ENCODE measurements around the gene USP46. TPM values are rescaled to one million over a fixed set of nuclear protein-coding genes. Genes with fewer than 3 reads are reported as not detected.

The USP46 gene
- total RNA-seq, 2 experiments from 2014 or later, result 3.8 to 4.6 TPM

- Mint-ChIP-seq H3K9me3 (ENCODE audit: insufficient read depth) (no peaks in the 10 kb centered on the region), H3K4me3 (no peak overlapping the region), H3K27ac (no peak overlapping the region), H3K36me3 (ENCODE audit: low read depth) (no peaks in the 10 kb centered on the region), H3K4me1 (ENCODE audit: low read depth) (peaks cover 4% of the 10 kb centered on the region), H3K27me3 (ENCODE audit: low read depth) (no peaks in the 10 kb centered on the region)
- no peak for DNase-seq
- POLR2A ChIA-PET, result no interaction called here
- no peak for ATAC-seq
- CTCF ChIA-PET, result no interaction called here
Measured at GRCh38 chr4:52635560-52635959, 23.5 kb downstream of the USP46 start.

GRCh38 chr4:52635130-52635529 lies 24.0 kb downstream of the USP46 start:
- no peak overlapping the region for H3K27ac Mint-ChIP-seq
- no peaks in the 10 kb centered on the region for H3K36me3 Mint-ChIP-seq (ENCODE audit: low read depth)
- H3K4me3 Mint-ChIP-seq, result no peak overlapping the region
- H3K9me3 Mint-ChIP-seq (ENCODE audit: insufficient read depth), result no peaks in the 10 kb centered on the region
- peaks cover 4% of the 10 kb centered on the region for H3K4me1 Mint-ChIP-seq (ENCODE audit: low read depth)
- ChIA-PET POLR2A (no interaction called here), CTCF (no interaction called here)
- H3K27me3 Mint-ChIP-seq (ENCODE audit: low read depth), result no peaks in the 10 kb centered on the region
- no peak for ATAC-seq
- DNase-seq, result no peak

GRCh38 chr4:52633846-52634245 lies 25.3 kb downstream of the USP46 start:
- ChIA-PET POLR2A (no interaction called here), CTCF (no interaction called here)
- Mint-ChIP-seq H3K4me1 (ENCODE audit: low read depth) (peaks cover 4% of the 10 kb centered on the region), H3K27ac (no peak overlapping the region), H3K4me3 (no peak overlapping the region), H3K9me3 (ENCODE audit: insufficient read depth) (no peaks in the 10 kb centered on the region), H3K27me3 (ENCODE audit: low read depth) (no peaks in the 10 kb centered on the region), H3K36me3 (ENCODE audit: low read depth) (no peaks in the 10 kb centered on the region)
- ATAC-seq (no peak), DNase-seq (no peak)

- Mint-ChIP-seq H3K4me1 (ENCODE audit: low read depth) (no peaks in the 10 kb centered on the region), H3K9me3 (ENCODE audit: insufficient read depth) (no peaks in the 10 kb centered on the region), H3K27me3 (ENCODE audit: low read depth) (no peaks in the 10 kb centered on the region), H3K36me3 (ENCODE audit: low read depth) (no peaks in the 10 kb centered on the region), H3K4me3 (no peak overlapping the region), H3K27ac (no peak overlapping the region)
- POLR2A ChIA-PET, result interaction anchor here (0.6 kb wide), 1 partner anchor 1048 kb away, joined by 3 read pairs; no protein-coding TSS in a partner anchor
- CTCF ChIA-PET, result no interaction called here
- ATAC-seq (no peak), DNase-seq (no peak)
Measured at GRCh38 chr4:52628974-52629373, 30.1 kb downstream of the USP46 start.

- Mint-ChIP-seq H3K4me3 (no peak overlapping the region), H3K4me1 (ENCODE audit: low read depth) (no peaks in the 10 kb centered on the region), H3K27me3 (ENCODE audit: low read depth) (no peaks in the 10 kb centered on the region), H3K9me3 (ENCODE audit: insufficient read depth) (no peaks in the 10 kb centered on the region), H3K27ac (no peak overlapping the region), H3K36me3 (ENCODE audit: low read depth) (no peaks in the 10 kb centered on the region)
- CTCF ChIA-PET, result no interaction called here
- POLR2A ChIA-PET, result interaction anchor here (0.6 kb wide), 1 partner anchor 1049 kb away, joined by 3 read pairs; no protein-coding TSS in a partner anchor
- DNase-seq (no peak), ATAC-seq (no peak)
Measured at GRCh38 chr4:52628543-52628942, 30.6 kb downstream of the USP46 start.

- no peak for ATAC-seq
- no peak for DNase-seq
- H3K27me3 Mint-ChIP-seq (ENCODE audit: low read depth), result no peaks in the 10 kb centered on the region
- ChIA-PET CTCF (no interaction called here), POLR2A (no interaction called here)
- no peaks in the 10 kb centered on the region for H3K36me3 Mint-ChIP-seq (ENCODE audit: low read depth)
- no peak overlapping the region for H3K27ac Mint-ChIP-seq
- no peaks in the 10 kb centered on the region for H3K9me3 Mint-ChIP-seq (ENCODE audit: insufficient read depth)
- H3K4me3 Mint-ChIP-seq, result no peak overlapping the region
- no peaks in the 10 kb centered on the region for H3K4me1 Mint-ChIP-seq (ENCODE audit: low read depth)
Measured at GRCh38 chr4:52627876-52628275, 31.2 kb downstream of the USP46 start.

GRCh38 chr4:52625216-52625615 lies 33.9 kb downstream of the USP46 start:
- Mint-ChIP-seq H3K27me3 (ENCODE audit: low read depth) (no peaks in the 10 kb centered on the region), H3K27ac (no peak overlapping the region), H3K9me3 (ENCODE audit: insufficient read depth) (no peaks in the 10 kb centered on the region), H3K36me3 (ENCODE audit: low read depth) (no peaks in the 10 kb centered on the region), H3K4me3 (no peak overlapping the region), H3K4me1 (ENCODE audit: low read depth) (no peaks in the 10 kb centered on the region)
- ChIA-PET CTCF (no interaction called here), POLR2A (no interaction called here)
- DNase-seq (no peak), ATAC-seq (no peak)

GRCh38 chr4:52622564-52622963 lies 36.5 kb downstream of the USP46 start:
- CTCF ChIA-PET, result no interaction called here
- ATAC-seq, result no peak
- POLR2A ChIA-PET, result no interaction called here
- DNase-seq, result no peak
- Mint-ChIP-seq H3K27me3 (ENCODE audit: low read depth) (no peaks in the 10 kb centered on the region), H3K4me1 (ENCODE audit: low read depth) (peaks cover 6% of the 10 kb centered on the region), H3K9me3 (ENCODE audit: insufficient read depth) (no peaks in the 10 kb centered on the region), H3K36me3 (ENCODE audit: low read depth) (peaks cover 2% of the 10 kb centered on the region), H3K27ac (no peak overlapping the region), H3K4me3 (no peak overlapping the region)

- Mint-ChIP-seq H3K4me3 (no peak overlapping the region), H3K27ac (no peak overlapping the region), H3K9me3 (ENCODE audit: insufficient read depth) (no peaks in the 10 kb centered on the region), H3K4me1 (ENCODE audit: low read depth) (peaks cover 11% of the 10 kb centered on the region), H3K36me3 (ENCODE audit: low read depth) (peaks cover 2% of the 10 kb centered on the region), H3K27me3 (ENCODE audit: low read depth) (no peaks in the 10 kb centered on the region)
- no peak for ATAC-seq
- ChIA-PET CTCF (no interaction called here), POLR2A (no interaction called here)
- DNase-seq, result no peak
Measured at GRCh38 chr4:52621567-52621966, 37.5 kb downstream of the USP46 start.

GRCh38 chr4:52619591-52619931 lies 39.5 kb downstream of the USP46 start:
- no peaks in the 10 kb centered on the region for H3K9me3 Mint-ChIP-seq (ENCODE audit: insufficient read depth)
- no peak overlapping the region for H3K4me3 Mint-ChIP-seq
- no peak for ATAC-seq
- peaks cover 20% of the 10 kb centered on the region for H3K4me1 Mint-ChIP-seq (ENCODE audit: low read depth)
- H3K36me3 Mint-ChIP-seq (ENCODE audit: low read depth), result peaks cover 2% of the 10 kb centered on the region
- POLR2A ChIA-PET, result interaction anchor here (0.7 kb wide), 1 partner anchor 286 kb away, joined by 3 read pairs; no protein-coding TSS in a partner anchor
- H3K27ac Mint-ChIP-seq, result no peak overlapping the region
- CTCF ChIA-PET, result no interaction called here
- no peak for DNase-seq
- peaks cover 5% of the 10 kb centered on the region for H3K27me3 Mint-ChIP-seq (ENCODE audit: low read depth)

- DNase-seq, result no peak
- peaks cover 2% of the 10 kb centered on the region for H3K36me3 Mint-ChIP-seq (ENCODE audit: low read depth)
- no peaks in the 10 kb centered on the region for H3K9me3 Mint-ChIP-seq (ENCODE audit: insufficient read depth)
- no peak for ATAC-seq
- peaks cover 20% of the 10 kb centered on the region for H3K4me1 Mint-ChIP-seq (ENCODE audit: low read depth)
- ChIA-PET POLR2A (no interaction called here), CTCF (no interaction called here)
- peaks cover 5% of the 10 kb centered on the region for H3K27me3 Mint-ChIP-seq (ENCODE audit: low read depth)
- H3K27ac Mint-ChIP-seq, result no peak overlapping the region
- no peak overlapping the region for H3K4me3 Mint-ChIP-seq
Measured at GRCh38 chr4:52618795-52619590, 40.1 kb downstream of the USP46 start.

GRCh38 chr4:52617336-52618020 lies 41.6 kb downstream of the USP46 start:
- ChIA-PET CTCF (no interaction called here), POLR2A (no interaction called here)
- peaks cover 5% of the 10 kb centered on the region for H3K27me3 Mint-ChIP-seq (ENCODE audit: low read depth)
- DNase-seq, result no peak
- no peak overlapping the region for H3K4me3 Mint-ChIP-seq
- no peak overlapping the region for H3K27ac Mint-ChIP-seq
- H3K9me3 Mint-ChIP-seq (ENCODE audit: insufficient read depth), result no peaks in the 10 kb centered on the region
- peaks cover 20% of the 10 kb centered on the region for H3K4me1 Mint-ChIP-seq (ENCODE audit: low read depth)
- H3K36me3 Mint-ChIP-seq (ENCODE audit: low read depth), result peaks cover 2% of the 10 kb centered on the region
- ATAC-seq, result no peak

All from activated CD8-positive, alpha-beta T cell treated with anti-CD3 and anti-CD28 coated beads, Interleukin-2, amount 10 ng/mL, durations not matched to agents 7 days and 5 days (primary cell).